Endothelial cell of umbilical vein (primary cell): ENCODE data around the gene TMPRSS13. TPM values are rescaled to one million over a fixed set of nuclear protein-coding genes. Genes with fewer than 3 reads are reported as not detected.

Experiments
- BruUV-seq: library from RNA; stranded (reverse); fragments of 400-500 nt; replicated peaks from 2 replicates; lab custom pipeline; 2021; lab: Mats Ljungman, UMichigan
- CTCF ChIA-PET: fragments of 300-600, 350-600 bp; sonication (Branson Sonifier 250); formaldehyde crosslinking; loops from one replicate; lab custom pipeline; 2021; ENCODE audit warnings: antibody characterized with exemption, inconsistent platforms; lab: Charles Lee
- POLR2A ChIA-PET: fragments of 300-600, 350-600 bp; sonication (Branson Sonifier 250); formaldehyde crosslinking; loops from one replicate; lab custom pipeline; 2021; ENCODE audit warnings: antibody characterized with exemption, inconsistent platforms; lab: Charles Lee
- DNase-seq: peaks from one replicate; pipeline ENCODE4 v3.0.0-alpha.2; 2011; ENCODE audit warnings: low read depth, low spot score
- FAIRE-seq: peaks from 2 replicates; lab custom pipeline; 2011; peaks lifted over from hg19 to GRCh38; lab: Jason Lieb, UNC
- H2AFZ ChIP-seq: 2 replicates; pipeline ENCODE4 v1.6.0; 2012; ENCODE audit warnings: low read depth, low read length, control low read depth, inconsistent platforms
- H3K27ac ChIP-seq: 2 replicates; pipeline ENCODE4 v1.5.1; 2011; ENCODE audit warnings: low read depth, mild to moderate bottlenecking, control low read depth, low read length, moderate library complexity; ENCODE audit not compliant: insufficient read depth
- H3K27me3 ChIP-seq, 2 experiments: 2 replicates each; pipeline versions ENCODE4 v1.6.0 to v1.6.1; 2011; ENCODE audit warnings: low read length in 2 of 2, mixed read lengths in 1 of 2; ENCODE audit not compliant: control insufficient read depth in 2 of 2, insufficient read depth in 2 of 2
- H3K36me3 ChIP-seq, 2 experiments: 2 replicates in 1 of 2; 3 replicates in 1 of 2; pipeline ENCODE4 v1.5.1; 2011; ENCODE audit warnings: low read length in 2 of 2, mild to moderate bottlenecking in 1 of 2, moderate library complexity in 1 of 2; ENCODE audit not compliant: control insufficient read depth in 2 of 2, insufficient read depth in 2 of 2; ENCODE audit errors: extremely low read depth in 1 of 2
- H3K4me1 ChIP-seq: 3 replicates; pipeline ENCODE4 v1.5.1; 2011; ENCODE audit warnings: mild to moderate bottlenecking, low read length; ENCODE audit not compliant: control insufficient read depth, insufficient read depth; ENCODE audit errors: extremely low read depth
- H3K4me2 ChIP-seq: 2 replicates; pipeline ENCODE4 v1.6.1; 2011; ENCODE audit warnings: low read length, control low read depth, mixed read lengths; ENCODE audit not compliant: insufficient read depth
- H3K4me3 ChIP-seq, 3 experiments: fragments of 200-600 bp in 1 of 3; sonication (generic), shearing (Covaris generic) in 1 of 3; replicated peaks in 1 of 3; 2 replicates each; pipeline ENCODE4 v1.5.1; 2011 to 2016; ENCODE audit warnings: control low read depth in 3 of 3, low read length in 3 of 3, mild to moderate bottlenecking in 2 of 3, inconsistent platforms in 1 of 3, low read depth in 1 of 3, moderate library complexity in 1 of 3; ENCODE audit not compliant: insufficient read depth in 1 of 3
- H3K79me2 ChIP-seq: 2 replicates; pipeline ENCODE4 v1.6.0; 2012; ENCODE audit warnings: low read length, inconsistent platforms; ENCODE audit not compliant: control insufficient read depth, insufficient read depth
- H3K9ac ChIP-seq: replicated peaks from 2 replicates; pipeline ENCODE3; 2011; ENCODE audit warnings: low read length, control low read depth; ENCODE audit not compliant: insufficient read depth; ENCODE audit errors: extremely low read depth
- H3K9me1 ChIP-seq: replicated peaks from 3 replicates; pipeline ENCODE4 v1.6.0; 2011; ENCODE audit warnings: mild to moderate bottlenecking, low read length; ENCODE audit not compliant: control insufficient read depth, insufficient read depth; ENCODE audit errors: extremely low read depth
- H3K9me3 ChIP-seq: replicated peaks from 2 replicates; pipeline ENCODE4 v1.5.1; 2012; ENCODE audit warnings: low read length, inconsistent platforms; ENCODE audit not compliant: control insufficient read depth, insufficient read depth
- H4K20me1 ChIP-seq: replicated peaks from 2 replicates; pipeline ENCODE3; 2011; ENCODE audit warnings: mild to moderate bottlenecking, low read length; ENCODE audit not compliant: control insufficient read depth, insufficient read depth; ENCODE audit errors: extremely low read depth
- EZH2 ChIP-seq: IDR thresholded peaks from 2 replicates; pipeline ENCODE4 v1.6.1; 2012; ENCODE audit warnings: borderline replicate concordance, low read depth, mild to moderate bottlenecking, moderate library complexity, low read length, inconsistent platforms; ENCODE audit not compliant: severe bottlenecking
- FOS ChIP-seq: IDR thresholded peaks from 2 replicates; pipeline ENCODE4 v1.6.1; 2011; ENCODE audit warnings: mild to moderate bottlenecking, low read length, moderate library complexity, borderline replicate concordance; ENCODE audit not compliant: insufficient read depth
- GATA2 ChIP-seq: IDR thresholded peaks from 2 replicates; pipeline ENCODE4 v1.7.0; 2011; ENCODE audit warnings: low read depth, mild to moderate bottlenecking, moderate library complexity, mixed read lengths, low read length; ENCODE audit not compliant: insufficient read length, insufficient read depth
- JUN ChIP-seq: IDR thresholded peaks from 2 replicates; pipeline ENCODE4 v1.6.1; 2011; ENCODE audit warnings: borderline replicate concordance, low read depth; ENCODE audit not compliant: insufficient read length, insufficient read depth
- MYC ChIP-seq: IDR thresholded peaks from one replicate; pipeline ENCODE4 v1.6.1; 2011; ENCODE audit warnings: mild to moderate bottlenecking, low read depth, low read length
- POLR2A ChIP-seq: IDR thresholded peaks from 2 replicates; pipeline ENCODE4 v1.6.1; 2012; ENCODE audit warnings: low read depth, mild to moderate bottlenecking, control low read depth, low read length
- POLR2AphosphoS5 ChIP-seq: IDR thresholded peaks from 2 replicates; pipeline ENCODE4 v1.6.1; 2012; ENCODE audit warnings: low read depth, mild to moderate bottlenecking, control low read depth, low read length, moderate library complexity; ENCODE audit not compliant: insufficient read depth
- dilution Hi-C: fragments of 300-500 bp; cut with MboI; formaldehyde crosslinking; loops from one replicate; pipeline ENCODE4 v1.15.0; 2019; ENCODE audit warnings: low sequenced_read_pairs; ENCODE audit not compliant: extremely low pct_ligation_motif_present
- intact Hi-C: fragments of 100-400 bp; cut with micrococcal nuclease; formaldehyde crosslinking; loops from one replicate; pipeline ENCODE4 v1.10.0; 2022
- polyA plus RNA-seq, 4 experiments: library from polyadenylated mRNA; depleted of rRNA in 3 of 4; stranded (reverse) in 3 of 4; unstranded in 1 of 4; fragments of >200 nt; gene quantifications; 2 replicates each; pipeline versions ENCODE4 v1.2.1 to v1.2.3, GENCODE V29; 2011 to 2012; ENCODE audit warnings: missing spikeins in 1 of 4
- total RNA-seq: library from RNA; stranded (reverse); gene quantifications from 2 replicates; pipeline ENCODE4 v1.2.3, GENCODE V29; 2021
- TF ChIP-seq, protein P1 (sequence below): IDR thresholded peaks from 2 replicates; pipeline ENCODE4 v1.6.1; 2011; ENCODE audit not compliant: insufficient read depth, insufficient read length
- TF ChIP-seq, protein P2 (sequence below), 2 donors: IDR thresholded peaks; 1 replicate in 1 of 2; 2 replicates in 1 of 2; pipeline ENCODE4 v1.5.1; 2011; ENCODE audit warnings: low read length in 2 of 2, mild to moderate bottlenecking in 2 of 2, moderate library complexity in 2 of 2, control low read depth in 1 of 2, inconsistent platforms in 1 of 2, low read depth in 1 of 2; ENCODE audit not compliant: insufficient read depth in 1 of 2; ENCODE audit errors: extremely low read depth in 1 of 2

The TMPRSS13 gene
- total and polyA plus RNA-seq, 2 donors (not counting 3 experiments of a cell fraction or from before 2014, with no cell fraction given) = 0.22 to 0.46 TPM

DNA sequence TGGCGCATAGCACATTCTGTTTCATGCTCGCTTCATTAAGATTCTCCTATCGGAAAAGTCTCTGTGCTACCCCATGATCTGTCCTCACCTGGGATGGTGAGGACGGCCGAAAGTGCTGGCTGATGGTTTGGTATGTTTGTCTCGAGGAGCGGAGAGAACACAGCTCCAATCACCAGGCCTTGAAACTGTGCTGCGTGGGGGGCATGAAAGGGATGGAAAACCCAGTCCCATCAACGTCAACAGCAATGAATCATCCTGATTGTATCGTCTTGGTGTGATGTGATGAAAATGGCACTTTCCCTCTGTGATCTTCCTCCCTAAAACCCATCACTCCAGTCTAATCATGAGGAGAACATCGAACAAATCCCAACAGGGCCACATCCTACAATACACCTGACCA lies 61.1 kb downstream of the TMPRSS13 start:
- Histone ChIP-seq H3K4me2 (no peak overlapping the region), H3K27me3 (peaks cover 2 to 5% of the 10 kb centered on the region in 2 experiments), H3K9ac (no peak overlapping the region), H4K20me1 (no peaks in the 10 kb centered on the region), H3K9me1 (no peaks in the 10 kb centered on the region), H3K79me2 (no peaks in the 10 kb centered on the region), H3K4me1 (no peaks in the 10 kb centered on the region), H3K36me3 (no peaks in the 10 kb centered on the region), H3K9me3 (no peaks in the 10 kb centered on the region), H3K4me3 (no peak overlapping the region), H2AFZ (no peak overlapping the region), H3K27ac (no peak overlapping the region)
- DNase-seq = no peak
- FAIRE-seq = no peak
- TF ChIP-seq FOS = no peak
- TF ChIP-seq JUN = no peak
- no peak for TF ChIP-seq GATA2
- TF ChIP-seq, protein P1, sequence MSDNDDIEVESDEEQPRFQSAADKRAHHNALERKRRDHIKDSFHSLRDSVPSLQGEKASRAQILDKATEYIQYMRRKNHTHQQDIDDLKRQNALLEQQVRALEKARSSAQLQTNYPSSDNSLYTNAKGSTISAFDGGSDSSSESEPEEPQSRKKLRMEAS = no peak
- no peak for TF ChIP-seq POLR2A
- TF ChIP-seq, protein P2, sequence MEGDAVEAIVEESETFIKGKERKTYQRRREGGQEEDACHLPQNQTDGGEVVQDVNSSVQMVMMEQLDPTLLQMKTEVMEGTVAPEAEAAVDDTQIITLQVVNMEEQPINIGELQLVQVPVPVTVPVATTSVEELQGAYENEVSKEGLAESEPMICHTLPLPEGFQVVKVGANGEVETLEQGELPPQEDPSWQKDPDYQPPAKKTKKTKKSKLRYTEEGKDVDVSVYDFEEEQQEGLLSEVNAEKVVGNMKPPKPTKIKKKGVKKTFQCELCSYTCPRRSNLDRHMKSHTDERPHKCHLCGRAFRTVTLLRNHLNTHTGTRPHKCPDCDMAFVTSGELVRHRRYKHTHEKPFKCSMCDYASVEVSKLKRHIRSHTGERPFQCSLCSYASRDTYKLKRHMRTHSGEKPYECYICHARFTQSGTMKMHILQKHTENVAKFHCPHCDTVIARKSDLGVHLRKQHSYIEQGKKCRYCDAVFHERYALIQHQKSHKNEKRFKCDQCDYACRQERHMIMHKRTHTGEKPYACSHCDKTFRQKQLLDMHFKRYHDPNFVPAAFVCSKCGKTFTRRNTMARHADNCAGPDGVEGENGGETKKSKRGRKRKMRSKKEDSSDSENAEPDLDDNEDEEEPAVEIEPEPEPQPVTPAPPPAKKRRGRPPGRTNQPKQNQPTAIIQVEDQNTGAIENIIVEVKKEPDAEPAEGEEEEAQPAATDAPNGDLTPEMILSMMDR (IDR thresholded peaks at IDR 0.05; ENCODE audit: extremely low read depth in 1 of 2, insufficient read depth in 1 of 2, low read depth in 1 of 2, low read length in 2 of 2) = no peak
- TF ChIP-seq POLR2AphosphoS5 = no peak
- no peak for TF ChIP-seq MYC
- TF ChIP-seq EZH2 = no peak
- BruUV-seq = no TSS peak
- CTCF ChIA-PET = interaction anchor here (1.1 kb wide), 1 partner anchor 79 kb away, joined by 3 read pairs; no protein-coding TSS in a partner anchor
- dilution Hi-C loops (no loop called here), intact Hi-C loops (no loop called here)
- POLR2A ChIA-PET = no interaction called here
